ENCODE measurements around the gene RCAN1. TPM values are rescaled to one million over a fixed set of nuclear protein-coding genes. Genes with fewer than 3 reads are reported as not detected.
"Not testable (repeated sequence)": the region's sequence is repeated elsewhere in the genome, so short reads cannot be mapped to it uniquely, and the experiment has no call there.

RCAN1 gene
- total RNA-seq, 4 donors from 2014 or later: 32.1 to 58.6 (median 42.2) TPM

DNA sequence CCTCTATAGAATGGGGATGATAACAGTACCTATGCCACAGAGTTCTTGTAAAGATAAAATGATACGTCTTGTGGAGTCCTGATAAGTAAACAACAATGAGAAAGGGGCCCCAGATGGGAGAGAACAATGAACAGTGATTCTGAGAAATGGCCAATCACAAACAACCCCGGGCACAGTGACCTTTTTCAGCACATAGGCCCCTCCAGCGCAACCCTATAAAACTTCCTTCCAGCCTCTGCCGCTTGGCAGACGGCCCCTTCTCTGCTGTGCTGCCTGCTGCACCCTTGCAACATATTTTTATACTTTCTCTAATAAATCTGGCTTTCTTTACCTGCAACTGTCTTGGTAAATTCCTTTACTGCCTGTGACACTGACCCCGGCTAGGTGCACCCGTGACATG is 8.9 kb downstream of the RCAN1 start:
- Histone ChIP-seq H3K4me3 (no peak overlapping the region), H3K9me3 (no peaks in the 10 kb centered on the region), H3K27me3 (no peaks in the 10 kb centered on the region), H3K36me3 (no peaks in the 10 kb centered on the region), H3K27ac (no peak overlapping the region), H3K4me1 (peaks cover 0 to 45% (median 3%) of the 10 kb centered on the region in 3 donors)
- no peak for TF ChIP-seq EP300 (IDR thresholded peaks at IDR 0.05)
- TF ChIP-seq POLR2A (IDR thresholded peaks at IDR 0.05): no peak
- TF ChIP-seq POLR2AphosphoS5 (IDR thresholded peaks at IDR 0.05): no peak
- TF ChIP-seq, protein P1, sequence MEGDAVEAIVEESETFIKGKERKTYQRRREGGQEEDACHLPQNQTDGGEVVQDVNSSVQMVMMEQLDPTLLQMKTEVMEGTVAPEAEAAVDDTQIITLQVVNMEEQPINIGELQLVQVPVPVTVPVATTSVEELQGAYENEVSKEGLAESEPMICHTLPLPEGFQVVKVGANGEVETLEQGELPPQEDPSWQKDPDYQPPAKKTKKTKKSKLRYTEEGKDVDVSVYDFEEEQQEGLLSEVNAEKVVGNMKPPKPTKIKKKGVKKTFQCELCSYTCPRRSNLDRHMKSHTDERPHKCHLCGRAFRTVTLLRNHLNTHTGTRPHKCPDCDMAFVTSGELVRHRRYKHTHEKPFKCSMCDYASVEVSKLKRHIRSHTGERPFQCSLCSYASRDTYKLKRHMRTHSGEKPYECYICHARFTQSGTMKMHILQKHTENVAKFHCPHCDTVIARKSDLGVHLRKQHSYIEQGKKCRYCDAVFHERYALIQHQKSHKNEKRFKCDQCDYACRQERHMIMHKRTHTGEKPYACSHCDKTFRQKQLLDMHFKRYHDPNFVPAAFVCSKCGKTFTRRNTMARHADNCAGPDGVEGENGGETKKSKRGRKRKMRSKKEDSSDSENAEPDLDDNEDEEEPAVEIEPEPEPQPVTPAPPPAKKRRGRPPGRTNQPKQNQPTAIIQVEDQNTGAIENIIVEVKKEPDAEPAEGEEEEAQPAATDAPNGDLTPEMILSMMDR (IDR thresholded peaks at IDR 0.05): no peak
- ATAC-seq: no peak
- 78 to 87% methylated on average over 5 to 7 of the region's 7 CpGs for WGBS, 2 donors (ENCODE audit: low coverage in 1 of 2)

DNA sequence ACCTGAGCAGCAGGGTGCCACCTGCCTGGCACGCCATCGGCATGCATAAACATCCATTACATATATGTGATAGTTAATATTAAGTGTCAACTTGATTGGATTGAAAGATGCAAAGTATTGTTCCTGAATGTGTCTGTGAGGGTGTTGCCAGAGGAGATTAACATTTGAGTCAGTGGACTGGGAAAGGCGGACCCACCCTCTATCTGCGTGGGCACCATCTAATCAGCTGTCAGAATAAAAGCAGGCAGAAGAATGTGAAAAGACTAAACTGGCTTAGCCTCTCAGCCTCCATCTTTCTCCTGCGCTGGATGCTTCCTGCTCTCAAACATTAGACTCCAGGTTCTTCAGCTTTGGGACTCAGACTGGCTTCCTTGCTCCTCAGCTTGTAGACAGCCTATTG is 10.0 kb downstream of the RCAN1 start:
- H3K36me3 ChIP-seq, H3K27ac ChIP-seq, ATAC-seq, H3K4me3 ChIP-seq, H3K27me3 ChIP-seq, H3K9me3 ChIP-seq: not testable (repeated sequence)
- WGBS, 2 donors (ENCODE audit: low coverage in 1 of 2): 92 to 96% methylated on average over 3 to 5 of the region's 5 CpGs
- peaks cover 0 to 37% (median 3%) of the 10 kb centered on the region in 3 donors for H3K4me1 ChIP-seq

DNA sequence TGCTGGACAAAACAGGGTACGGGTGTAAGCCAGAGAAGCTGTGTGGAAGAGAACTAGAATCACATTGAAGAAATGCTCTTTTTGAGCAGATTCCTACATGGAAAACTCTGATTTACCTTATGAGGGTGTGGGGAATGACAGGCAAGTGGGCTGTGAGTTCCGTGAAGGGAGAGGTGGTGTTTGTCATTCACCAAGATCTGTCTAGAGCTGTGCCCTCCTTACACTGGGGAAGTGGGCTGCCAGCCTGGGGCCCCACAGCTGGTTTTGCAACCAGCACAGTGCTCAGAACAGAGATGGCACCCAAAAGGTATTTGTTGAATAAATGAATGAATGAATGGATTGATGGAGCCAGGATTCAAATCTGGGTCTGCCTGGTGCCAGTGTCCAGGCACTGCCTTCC is 10.4 kb downstream of the RCAN1 start:
- no peaks in the 10 kb centered on the region for H3K36me3 ChIP-seq
- TF ChIP-seq POLR2AphosphoS5 (IDR thresholded peaks at IDR 0.05) (no peak), POLR2A (IDR thresholded peaks at IDR 0.05) (no peak), EP300 (IDR thresholded peaks at IDR 0.05) (no peak)
- TF ChIP-seq, protein P1 (IDR thresholded peaks at IDR 0.05): no peak
- 67 to 90% methylated on average over 1 to 2 of the region's 2 CpGs for WGBS, 2 donors (ENCODE audit: low coverage in 1 of 2)
- H3K4me1 ChIP-seq: peaks cover 0 to 33% (median 3%) of the 10 kb centered on the region in 3 donors
- peak overlapping the region in 1 of 4 donors; percentile 31 for H3K27ac ChIP-seq
- H3K27me3 ChIP-seq: no peaks in the 10 kb centered on the region
- H3K9me3 ChIP-seq: no peaks in the 10 kb centered on the region
- no peak for ATAC-seq
- H3K4me3 ChIP-seq: no peak overlapping the region

DNA sequence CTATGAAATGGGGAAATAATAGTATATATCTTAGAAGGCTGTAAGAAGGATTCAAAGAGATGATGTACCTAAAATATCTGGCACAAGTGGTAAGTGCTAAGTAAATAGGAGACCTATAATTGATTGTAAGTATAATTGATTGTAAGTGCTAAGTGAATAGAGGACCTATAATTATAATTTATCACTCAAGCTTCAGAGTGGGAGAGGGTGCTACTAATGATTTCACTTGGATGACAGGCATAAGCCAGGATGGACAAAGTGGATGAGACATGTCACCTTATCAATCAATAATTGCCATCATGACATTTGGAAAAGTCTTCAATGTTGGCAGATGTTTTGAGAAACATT is 11.2 kb downstream of the RCAN1 start:
- Histone ChIP-seq H3K27me3 (no peaks in the 10 kb centered on the region), H3K4me1 (peaks cover 0 to 24% (median 3%) of the 10 kb centered on the region in 3 donors), H3K9me3 (no peaks in the 10 kb centered on the region), H3K4me3 (no peak overlapping the region), H3K27ac (peak overlapping the region in 2 of 4 donors; percentile 29 to 34), H3K36me3 (no peaks in the 10 kb centered on the region)
- TF ChIP-seq EP300 (IDR thresholded peaks at IDR 0.05) (no peak), POLR2A (IDR thresholded peaks at IDR 0.05) (no peak), POLR2AphosphoS5 (IDR thresholded peaks at IDR 0.05) (no peak)
- TF ChIP-seq, protein P1 (IDR thresholded peaks at IDR 0.05): no peak
- no peak for ATAC-seq

DNA sequence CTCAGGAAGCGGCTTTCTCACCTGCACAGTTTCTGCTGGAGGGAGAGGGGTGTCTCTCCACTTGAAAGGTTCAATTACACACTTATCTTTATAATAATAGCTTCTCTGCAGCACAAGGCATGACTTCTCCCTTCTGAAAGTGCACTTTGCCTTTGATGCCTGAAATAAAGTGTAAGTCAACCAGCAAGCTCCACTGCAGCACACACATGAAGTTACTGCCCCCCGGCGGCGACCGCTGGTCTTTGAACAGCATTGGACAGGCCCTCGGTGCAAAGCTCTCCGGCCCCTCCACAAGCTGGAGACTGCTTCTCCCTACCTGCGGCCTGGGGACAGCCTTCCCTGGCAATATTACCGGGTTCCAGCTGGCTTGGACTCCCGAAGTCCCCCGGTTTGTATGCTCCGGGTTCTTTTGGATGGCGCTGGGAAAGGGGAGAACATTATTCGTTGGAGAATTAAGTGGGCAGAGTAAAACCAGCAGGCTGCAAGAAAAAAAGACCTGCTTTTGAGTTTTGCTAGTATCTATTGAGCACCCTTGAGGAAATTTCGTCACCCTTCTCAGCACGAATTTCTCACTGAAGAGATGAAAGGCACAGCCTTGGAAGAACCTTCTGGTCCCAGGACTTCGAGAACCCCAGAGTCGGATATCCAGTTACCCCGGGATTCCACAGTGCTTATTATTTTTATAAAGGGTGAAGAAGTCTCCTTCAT is 11.8 kb downstream of the RCAN1 start:
- H3K4me1 ChIP-seq: peaks cover 0 to 19% (median 3%) of the 10 kb centered on the region in 3 donors
- H3K4me3 ChIP-seq: no peak overlapping the region
- no peaks in the 10 kb centered on the region for H3K36me3 ChIP-seq
- WGBS, 2 donors (ENCODE audit: low coverage in 1 of 2): 31 to 39% methylated on average over 8 to 12 of the region's 19 CpGs
- peak overlapping the region in 3 of 4 donors; percentile 29 to 60 (median 34) for H3K27ac ChIP-seq
- no peak for TF ChIP-seq POLR2A (IDR thresholded peaks at IDR 0.05)
- TF ChIP-seq, protein P1 (IDR thresholded peaks at IDR 0.05): peak; percentile 57 to 89 (median 82)
- no peaks in the 10 kb centered on the region for H3K27me3 ChIP-seq
- ATAC-seq: peak; percentile 92
- no peaks in the 10 kb centered on the region for H3K9me3 ChIP-seq
